NCI-H1048 (cell line): ENCODE data around the gene DGCR2.

Source experiments
- DNase-seq: peaks from one replicate; lab custom pipeline; 2025; lab: John Stamatoyannopoulos, UW

The DGCR2 gene

DNA sequence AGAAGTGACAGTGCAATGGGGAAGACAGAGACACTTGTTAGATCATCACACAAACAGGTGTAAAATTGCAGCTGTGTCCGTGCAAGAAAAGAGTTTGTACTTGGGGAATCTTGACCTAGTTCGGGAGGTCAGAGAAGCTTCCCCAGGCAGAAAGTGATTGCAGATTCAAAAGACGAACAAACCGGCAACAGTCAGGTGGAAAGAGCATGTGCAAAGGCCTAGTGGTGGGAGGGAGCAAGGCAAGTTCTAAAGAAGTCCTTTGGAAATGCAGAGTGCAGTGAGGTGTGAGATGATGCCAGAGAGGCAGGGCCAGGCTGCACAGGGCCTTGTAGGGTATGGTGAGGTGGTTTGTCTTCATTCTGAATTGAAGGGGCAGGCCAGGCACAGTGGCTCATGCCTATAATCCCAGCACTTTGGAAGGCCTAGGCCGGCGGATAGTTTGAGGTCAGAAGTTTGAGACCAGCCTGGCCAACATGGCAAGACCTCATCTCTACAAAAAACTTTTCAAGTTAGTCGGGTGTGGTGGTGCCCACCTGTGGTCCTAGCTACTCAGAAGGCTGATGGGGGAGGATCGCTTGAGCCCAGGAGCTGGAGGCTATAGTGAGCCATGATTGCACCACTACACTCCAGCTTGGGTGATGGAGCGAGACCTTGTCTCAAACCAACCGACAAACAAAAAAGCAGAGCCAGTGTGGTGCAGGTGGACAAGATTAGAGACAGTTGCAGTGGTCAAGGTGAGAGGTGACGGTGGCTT, 24.2 kb upstream of the DGCR2 start:
- no peak for DNase-seq

DNA sequence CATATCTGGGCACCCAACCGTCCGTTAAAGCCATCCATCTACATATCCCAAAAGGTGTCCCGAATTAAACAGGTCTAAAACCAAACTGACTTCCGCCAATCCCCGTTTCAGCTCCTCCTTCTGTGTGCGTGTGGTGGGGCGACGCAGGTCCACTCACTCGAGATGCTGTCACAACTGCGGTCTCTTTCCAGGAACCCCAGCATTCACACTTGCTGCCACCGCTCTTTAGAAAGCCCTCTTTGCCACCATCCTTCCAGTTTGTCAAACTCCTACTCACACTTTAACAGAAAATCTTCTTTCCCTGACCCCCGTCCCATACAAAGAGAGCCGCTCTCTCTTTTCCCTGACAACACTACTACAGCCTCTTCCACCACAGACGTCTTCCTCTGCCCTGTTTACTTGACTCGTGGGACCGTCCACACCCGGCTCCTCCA, 21.8 kb upstream of the DGCR2 start:
- no peak for DNase-seq

DNA sequence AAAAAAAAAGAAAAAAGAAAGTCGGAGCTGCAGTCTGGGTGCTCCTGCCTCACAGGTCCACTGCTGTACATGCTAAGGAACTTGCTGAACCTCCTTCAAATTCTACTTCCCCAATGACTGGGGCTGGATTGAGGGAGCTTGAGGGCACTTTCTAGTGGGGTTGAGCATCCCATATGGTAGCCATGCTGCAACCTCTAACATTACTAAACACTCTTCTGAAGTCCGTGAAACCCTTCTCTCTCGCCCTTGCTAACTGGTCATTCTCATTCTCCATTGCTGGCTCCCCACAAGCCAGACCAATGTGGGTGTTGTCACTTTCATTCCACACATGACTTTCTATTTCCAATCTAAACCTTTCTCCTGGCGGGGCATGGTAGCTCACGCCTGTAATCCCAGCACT, 21.0 kb upstream of the DGCR2 start:
- no peak for DNase-seq

DNA sequence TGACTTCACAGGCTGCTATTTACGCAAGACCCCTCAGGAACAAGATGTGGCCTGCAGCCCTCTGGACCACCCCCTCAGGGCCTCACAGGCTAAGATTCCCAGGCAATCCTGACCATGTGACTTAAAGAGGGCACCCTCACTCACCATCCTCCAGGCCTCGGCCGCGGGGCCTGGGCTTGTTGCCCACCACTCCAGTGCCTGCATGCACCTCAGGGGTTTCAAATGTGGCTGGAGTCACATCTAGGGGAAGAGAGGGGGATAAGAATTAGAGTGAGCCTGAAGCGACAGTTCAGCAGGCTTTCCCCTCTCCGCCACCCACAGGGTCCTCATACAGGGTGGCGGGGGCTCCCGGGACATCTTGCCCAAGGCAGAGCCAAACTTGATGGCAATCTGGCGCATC, 20.2 kb upstream of the DGCR2 start:
- DNase-seq = no peak

DNA sequence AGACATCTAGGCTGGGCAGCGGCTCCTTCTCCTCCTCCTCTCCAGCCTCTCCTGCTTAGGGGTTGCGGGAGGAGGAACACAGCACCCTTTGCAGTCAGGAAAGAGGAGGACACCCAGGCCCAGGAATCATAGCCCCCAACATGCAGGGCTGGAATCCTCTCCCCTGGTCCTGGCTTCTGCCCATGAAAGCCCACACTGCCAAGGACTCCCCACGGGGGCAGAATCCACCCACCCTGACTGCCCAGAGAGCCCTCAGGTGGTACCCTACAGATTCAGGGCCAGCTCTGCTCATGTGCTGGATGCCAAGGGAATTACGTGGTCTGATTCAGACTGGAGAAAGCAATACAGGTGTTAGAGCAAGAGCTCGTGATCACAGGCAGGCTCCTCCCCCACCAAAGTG, 17.8 kb upstream of the DGCR2 start:
- no peak for DNase-seq

DNA sequence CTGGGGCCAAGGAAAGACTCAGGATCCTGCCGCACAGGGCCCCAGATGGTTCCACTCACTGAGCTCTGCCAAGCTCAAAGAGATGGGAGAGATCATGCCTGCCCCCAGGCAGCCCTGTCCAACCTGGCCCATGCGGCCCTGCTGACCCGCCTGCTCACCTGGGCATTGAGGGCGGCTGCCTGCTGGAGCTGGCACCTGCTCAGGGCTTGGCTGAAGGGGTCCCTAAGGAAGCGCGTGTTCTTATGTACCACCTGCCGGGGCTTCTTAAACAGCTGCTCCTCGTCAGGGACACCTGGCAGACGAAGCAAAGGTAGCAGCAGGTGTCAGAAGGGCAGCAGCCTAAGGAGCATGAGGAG, 16.8 kb upstream of the DGCR2 start:
- DNase-seq = no peak

DNA sequence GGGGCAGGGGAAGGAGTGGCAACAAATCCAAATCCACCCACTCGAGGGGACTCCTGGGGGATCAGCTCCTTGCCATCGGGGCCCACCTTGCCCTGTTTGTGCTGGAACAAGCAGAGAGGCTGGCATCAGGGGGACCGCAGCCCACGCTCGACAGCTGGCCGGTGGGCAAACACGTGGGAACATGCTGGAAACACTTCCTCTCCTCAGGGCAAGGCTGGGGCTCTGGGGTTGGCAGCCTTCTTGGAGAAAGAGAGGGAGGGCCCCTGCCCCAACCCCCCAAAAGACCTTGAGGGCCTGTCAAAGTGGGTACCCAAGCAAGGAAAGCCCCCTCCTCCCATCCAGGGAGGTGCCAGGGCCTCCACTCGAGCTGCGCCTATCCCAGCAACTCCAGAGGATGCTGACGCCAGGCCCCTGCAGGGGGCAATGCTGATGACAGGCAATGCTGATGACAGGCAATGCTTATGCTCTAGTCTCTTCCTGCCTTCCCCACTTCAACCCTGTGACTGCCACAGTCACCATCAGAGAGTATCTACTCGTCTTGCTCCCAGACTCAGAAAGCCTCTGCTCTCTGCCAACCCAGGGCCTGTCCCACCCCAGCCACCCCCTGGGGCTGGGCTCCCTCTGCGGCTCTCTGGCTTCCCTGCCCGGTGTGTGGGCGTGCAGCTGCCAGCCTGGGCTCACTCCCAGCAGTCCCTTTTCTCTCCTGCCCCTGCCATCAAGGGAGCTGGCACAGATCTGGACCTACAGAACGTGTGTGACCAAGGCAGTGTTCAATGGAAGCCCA, 16.2 kb upstream of the DGCR2 start:
- DNase-seq = no peak

DNA sequence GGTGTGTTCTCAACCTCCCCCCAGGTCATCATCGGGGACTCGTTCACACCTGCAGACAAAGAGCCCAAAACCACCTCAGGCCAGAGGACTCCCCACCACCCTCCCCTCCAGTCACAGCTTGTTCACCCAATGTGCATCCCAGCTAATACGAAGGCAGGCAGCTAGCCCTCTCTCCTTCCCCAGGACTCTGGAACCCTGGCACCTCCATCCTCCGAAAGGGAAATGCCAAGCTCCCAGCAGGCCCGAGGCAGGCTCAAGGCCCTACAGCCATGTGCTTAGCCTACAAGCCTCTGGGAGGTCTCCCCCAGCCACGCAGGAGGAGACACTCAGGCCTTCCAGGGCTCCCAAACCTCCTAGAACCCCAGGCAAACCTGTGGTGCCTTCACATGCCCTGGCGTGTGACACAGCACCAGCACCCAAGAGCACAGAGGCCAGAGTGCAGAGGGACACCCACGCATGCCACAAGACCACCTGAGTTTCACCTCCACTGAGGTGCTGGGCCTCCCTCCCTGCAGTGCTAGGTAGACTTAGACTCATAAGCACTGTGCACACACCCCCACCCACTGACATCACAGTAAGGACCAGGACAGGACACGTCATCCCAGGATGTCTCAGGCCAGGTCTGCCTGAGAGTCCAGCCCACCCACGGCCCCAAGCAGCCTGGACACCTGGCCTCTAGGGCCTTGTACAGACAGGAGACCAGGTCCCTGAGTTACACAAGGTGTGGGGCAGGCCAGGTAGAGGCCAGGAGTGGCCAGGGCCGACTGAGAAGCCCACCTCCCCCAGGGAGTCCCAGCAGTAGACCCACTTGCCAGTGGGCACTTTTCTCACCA, 15.4 kb upstream of the DGCR2 start:
- no peak for DNase-seq

DNA sequence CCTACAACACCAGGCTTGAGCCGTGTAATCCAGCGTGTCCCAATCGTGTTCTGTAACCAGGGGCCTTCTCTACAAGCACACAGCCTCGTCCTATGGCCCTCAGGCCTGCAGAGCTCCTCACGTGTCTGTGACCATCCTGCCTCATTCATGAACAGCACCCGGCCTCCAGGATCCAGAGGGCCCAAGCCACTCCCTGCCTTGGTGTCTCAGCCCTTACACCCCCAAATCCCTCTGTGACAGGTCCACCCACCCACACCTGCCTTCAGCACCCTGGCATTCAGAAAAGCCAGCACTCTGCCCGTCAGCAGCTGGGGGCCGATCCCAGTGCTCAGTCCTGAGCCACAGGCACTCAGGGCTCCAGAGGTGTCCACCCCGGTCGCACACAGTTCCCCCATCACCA, 14.7 kb upstream of the DGCR2 start:
- no peak for DNase-seq

DNA sequence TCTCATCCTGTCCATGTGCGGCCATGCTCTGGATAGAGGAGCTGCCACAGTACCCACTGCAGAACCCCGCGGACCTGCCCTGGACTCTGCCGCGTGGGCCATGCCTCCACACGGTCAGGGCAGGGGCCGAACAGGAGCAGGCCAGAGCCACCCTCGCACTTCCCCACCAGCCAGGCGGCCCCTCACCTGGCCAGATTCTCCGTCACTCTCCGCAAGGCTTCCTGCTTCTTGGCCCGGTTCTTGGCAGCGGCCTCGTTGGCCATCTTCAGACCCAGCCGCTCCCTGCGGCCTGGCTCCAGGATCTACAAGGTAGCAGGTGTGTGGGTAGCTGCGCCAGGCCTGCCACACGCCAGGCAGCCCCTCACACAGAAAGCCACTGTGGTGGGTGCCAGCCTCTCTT, 12.7 kb upstream of the DGCR2 start:
- no peak for DNase-seq

DNA sequence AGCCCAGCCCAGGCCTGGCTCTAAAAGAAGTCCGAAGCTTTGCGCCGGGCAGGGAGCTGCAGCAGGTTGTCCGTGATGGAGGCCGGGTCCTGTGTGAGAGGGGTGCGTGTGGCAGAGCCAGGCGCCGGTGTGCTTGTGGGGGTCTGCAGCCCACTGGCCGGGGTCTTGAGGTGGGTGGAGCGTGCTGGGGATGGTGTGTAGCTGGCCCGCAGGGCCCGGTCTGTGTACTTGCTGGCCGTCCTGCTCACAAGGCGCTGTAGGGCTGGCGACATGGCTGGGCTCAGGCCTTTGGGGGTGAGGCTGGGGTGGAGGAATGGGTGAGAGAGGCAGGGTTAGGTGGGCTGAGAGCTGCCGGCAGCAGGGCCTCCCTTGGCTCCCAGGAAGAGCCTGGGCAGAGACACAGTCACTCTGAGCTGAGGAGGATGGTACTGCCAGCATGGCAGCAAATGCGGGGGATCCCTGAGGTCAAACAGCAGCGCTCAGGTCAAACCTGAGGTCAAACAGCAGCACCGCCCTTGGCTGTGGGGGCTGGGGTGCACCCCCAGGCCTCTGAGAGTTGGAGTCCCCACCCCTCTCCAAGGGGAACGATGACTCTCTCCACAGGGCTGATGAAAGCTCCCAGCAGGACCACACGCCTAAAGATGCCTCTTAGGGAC, 12.1 kb upstream of the DGCR2 start:
- no peak for DNase-seq

DNA sequence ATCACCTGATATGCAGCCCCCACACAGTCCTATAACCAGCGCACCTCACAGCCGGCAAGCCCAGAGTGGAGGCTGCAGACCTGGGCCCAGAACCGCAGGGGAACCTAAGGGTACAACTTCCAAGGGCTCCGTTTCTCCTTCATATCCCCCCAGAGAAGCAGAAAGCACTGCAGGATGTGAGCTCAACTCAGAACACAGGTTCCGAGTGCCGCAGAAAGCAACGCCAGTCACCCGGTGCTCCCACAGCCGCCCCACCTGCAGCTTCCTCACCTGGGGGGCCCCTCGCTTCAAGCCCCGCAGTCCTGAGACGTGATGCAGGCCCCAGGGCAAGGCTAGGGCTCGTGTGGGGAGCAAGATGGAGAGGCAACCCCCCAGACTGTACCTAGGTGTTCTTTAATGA, 11.3 kb upstream of the DGCR2 start:
- no peak for DNase-seq

DNA sequence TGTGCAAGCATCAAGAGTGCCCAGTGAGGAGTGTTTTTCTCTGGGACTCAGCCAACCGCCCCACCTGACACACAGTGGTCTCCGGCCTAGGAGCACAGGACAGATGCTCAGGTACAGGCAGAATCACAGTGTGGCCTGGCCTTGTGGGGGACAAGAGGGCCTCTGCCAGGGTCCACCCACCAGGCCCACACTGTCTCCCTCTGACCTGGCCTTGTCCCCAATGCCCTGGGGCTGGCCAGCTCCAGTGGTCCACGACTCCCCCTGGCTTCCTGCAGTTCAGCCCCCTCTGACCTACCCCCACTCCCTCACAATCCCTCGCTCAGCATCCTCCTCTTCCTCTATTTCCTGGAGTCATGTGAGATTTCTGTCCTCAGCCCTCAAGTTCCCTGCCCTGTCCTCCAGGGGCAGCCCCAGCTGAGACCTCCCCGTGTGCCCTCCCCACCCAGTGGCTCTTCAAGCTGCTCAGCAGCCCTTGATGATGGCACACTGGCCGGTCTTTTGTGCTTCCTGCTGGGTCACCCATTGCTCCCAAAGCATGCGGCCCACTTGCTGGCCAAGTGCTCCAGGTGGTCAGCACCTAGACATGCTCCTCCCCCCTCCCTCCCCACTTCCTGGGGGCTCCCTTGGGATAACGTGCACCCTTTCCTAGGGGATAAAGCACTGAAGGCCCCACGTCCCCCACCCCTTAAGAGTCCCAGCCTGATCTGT, 10.6 kb upstream of the DGCR2 start:
- no peak for DNase-seq

DNA sequence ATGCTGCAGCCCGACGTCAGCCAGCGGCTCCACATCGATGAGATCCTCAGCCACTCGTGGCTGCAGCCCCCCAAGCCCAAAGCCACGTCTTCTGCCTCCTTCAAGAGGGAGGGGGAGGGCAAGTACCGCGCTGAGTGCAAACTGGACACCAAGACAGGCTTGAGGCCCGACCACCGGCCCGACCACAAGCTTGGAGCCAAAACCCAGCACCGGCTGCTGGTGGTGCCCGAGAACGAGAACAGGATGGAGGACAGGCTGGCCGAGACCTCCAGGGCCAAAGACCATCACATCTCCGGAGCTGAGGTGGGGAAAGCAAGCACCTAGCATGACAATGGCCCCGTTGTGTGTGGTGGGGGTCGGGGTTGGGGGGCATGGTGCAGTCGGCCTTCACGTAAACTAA, 9.9 kb upstream of the DGCR2 start:
- no peak for DNase-seq

DNA sequence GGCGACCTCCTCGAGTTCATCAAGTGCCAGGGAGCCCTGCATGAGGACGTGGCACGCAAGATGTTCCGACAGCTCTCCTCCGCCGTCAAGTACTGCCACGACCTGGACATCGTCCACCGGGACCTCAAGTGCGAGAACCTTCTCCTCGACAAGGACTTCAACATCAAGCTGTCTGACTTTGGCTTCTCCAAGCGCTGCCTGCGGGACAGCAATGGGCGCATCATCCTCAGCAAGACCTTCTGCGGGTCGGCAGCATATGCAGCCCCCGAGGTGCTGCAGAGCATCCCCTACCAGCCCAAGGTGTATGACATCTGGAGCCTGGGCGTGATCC, 9.4 kb upstream of the DGCR2 start:
- DNase-seq = no peak

DNA sequence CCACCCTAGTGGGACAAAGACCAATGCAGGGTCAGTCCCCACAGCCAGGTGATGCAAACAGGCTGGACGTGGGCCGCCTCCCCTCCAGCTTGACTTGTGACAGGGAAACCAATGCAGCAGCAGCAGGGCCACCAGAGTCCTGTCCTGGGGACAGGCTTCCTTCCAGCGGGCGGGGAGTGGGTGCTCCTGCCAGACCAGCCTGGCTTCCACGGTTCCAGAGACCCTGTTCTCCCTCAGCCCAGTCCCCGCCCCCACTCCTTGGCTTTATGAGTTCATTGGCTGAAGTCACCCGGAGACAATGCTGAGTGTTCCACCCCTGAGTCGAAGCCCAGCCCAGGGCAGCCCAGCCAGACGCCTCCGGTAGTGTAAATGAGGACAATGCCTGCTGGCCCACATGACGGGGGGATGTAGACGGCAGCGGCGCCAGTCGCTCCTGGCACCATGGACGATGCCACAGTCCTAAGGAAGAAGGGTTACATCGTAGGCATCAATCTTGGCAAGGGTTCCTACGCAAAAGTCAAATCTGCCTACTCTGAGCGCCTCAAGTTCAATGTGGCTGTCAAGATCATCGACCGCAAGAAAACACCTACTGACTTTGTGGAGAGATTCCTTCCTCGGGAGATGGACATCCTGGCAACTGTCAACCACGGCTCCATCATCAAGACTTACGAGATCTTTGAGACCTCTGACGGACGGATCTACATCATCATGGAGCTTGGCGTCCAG, 8.9 kb upstream of the DGCR2 start, which contains the start of gene TSSK2:
TSS of gene TSSK2 (plus strand) at position 350 of the 726 bp plus-strand sequence. CDS start at position 442, 92 bp downstream.
- DNase-seq = no peak

DNA sequence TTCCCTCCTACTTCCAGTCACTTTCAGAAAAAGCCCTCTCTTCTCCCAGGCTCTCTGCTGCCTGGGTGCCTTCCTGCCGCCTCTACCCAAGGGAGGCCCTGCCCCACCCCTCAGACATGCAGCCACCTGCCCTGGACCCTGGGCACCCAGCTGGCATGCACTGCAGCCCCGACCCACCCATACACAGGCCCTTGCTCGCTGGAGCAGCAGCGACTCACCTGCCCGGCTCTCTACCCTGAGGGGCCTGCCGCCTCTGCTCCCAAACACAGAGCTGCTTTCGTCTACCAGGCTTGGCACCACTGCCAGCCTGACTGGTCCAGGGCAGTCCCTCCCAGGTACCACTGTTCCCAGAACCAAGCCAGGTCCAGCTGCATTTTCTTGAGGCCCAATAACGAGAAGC, 7.7 kb upstream of the DGCR2 start:
- DNase-seq = no peak

DNA sequence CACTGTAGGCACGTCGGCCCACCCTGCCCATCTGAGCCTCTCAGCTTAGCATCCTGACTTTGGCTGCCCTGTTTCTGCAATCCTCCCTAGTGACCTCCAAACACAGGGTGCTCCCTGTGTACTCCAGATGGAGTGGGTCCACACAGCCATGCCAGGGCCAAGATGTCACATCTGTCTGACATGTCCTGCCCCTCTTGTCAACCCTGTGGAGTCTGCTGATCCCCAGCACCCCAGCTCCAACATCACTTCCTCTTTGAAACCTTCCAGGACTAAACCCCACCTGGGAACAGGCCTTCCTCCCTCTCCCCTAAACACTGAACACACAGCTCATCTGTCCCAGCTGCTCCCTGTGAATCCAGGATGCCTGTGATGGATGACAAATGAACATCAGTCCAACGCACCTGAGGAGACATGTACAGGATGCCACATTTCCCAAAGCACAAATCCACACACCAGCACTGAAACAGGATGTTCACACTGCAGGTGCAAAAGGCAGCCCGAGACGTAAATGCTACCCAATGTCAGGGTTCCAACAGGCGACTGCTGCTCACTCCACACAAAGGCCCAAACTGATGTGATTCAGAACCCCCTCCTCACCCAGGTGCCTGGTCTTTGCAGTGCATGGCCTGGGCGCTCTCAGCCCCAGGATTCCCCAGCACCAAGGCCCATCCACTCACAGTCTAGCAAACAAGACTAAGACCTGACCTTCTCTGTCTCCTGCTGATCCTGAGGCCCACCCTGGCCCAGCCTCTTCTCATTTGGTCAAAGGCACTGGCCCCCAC, 6.9 kb upstream of the DGCR2 start:
- no peak for DNase-seq

DNA sequence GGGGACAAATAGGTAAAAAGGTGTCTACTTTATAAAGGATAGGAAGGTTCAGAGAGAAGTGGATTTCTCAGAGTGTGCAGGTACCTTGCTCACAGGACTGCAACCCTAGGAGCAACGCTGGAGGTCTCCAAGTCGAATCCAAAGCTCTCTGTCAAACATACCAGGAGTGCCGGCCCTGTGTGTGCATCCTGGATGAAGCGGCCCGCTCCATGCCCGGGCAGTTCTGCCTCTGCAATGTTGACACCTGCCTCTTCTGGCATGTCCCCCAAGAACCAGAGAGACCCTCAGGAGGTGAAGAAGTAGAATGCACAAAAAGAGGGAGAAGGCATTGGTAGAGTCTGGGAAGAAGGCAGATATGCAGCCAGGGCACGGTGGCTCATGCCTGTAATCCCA, 5.8 kb upstream of the DGCR2 start:
- DNase-seq = no peak

DNA sequence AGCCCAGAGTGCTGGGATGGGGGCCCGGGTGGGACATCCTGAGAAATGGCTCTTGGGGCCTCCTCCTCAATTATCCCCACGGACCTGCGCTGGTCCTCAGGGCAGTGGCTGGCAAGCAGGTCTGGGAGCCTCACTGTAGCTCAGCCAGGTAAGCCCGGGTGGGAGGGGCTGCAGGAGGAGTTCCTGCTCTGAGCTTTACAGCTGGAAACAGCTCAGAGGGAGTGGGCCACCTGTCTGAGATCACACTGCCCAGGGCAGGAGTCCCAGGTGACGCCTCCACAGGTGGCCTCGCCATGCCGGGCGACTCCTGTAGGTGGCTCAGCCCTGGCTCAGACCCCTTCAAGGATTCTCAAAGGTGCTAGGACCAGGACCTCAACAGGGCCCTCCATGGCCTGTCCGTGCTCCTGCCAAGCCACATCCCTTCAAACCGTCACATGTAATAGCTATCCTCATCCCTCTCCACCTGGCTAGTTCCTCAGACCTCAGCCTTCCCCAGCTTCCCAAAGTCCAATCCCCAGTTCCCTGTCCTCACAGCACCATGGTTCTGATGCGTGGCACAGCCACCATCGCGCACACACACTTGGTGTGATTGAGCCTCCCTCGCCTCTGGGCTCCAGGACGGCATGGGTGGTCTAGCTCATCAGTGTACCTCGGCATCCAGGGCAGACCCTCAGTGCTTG, 5.3 kb upstream of the DGCR2 start:
- no peak for DNase-seq
